Fibroblast of pulmonary artery (primary cell): ENCODE data around the gene TMEM222.
A peak's percentile ranks its signal among the peaks of the same experiment; 100 is the strongest.

Experiments
- DNase-seq: peaks from one replicate; pipeline ENCODE4 v3.0.0-alpha.2; 2010; ENCODE audit warnings: low read depth
- H3K4me3 ChIP-seq: replicated peaks from 2 replicates; pipeline ENCODE4 v1.5.1; 2011; ENCODE audit warnings: low read depth, mild to moderate bottlenecking, control low read depth, low read length, moderate library complexity
- TF ChIP-seq, protein P1 (sequence below): IDR thresholded peaks from 2 replicates; pipeline ENCODE4 v1.5.1; 2011; ENCODE audit warnings: mild to moderate bottlenecking, control low read depth, low read length, inconsistent platforms; ENCODE audit errors: missing control alignments

Gene TMEM222

DNA sequence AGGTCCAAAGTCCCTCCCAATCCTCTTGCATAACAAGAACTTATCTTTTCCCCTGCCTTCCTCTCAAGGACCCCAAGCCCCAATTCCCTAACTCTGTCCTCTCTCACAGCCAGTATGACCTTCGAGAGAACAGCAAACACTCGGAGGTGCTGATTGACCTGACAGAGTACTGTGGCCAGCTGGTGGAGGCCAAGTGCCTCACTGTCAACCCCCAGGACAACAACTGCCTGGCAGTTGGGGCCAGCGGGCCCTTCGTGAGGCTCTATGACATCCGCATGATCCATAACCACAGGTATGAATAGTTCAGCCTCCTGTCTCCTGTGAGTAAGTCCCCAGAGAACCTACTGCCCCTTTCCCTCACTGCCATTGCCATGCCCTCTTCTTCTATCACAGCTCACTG is 29.9 kb upstream of the TMEM222 start:
- H3K4me3 ChIP-seq: no peak overlapping the region
- TF ChIP-seq, protein P1, sequence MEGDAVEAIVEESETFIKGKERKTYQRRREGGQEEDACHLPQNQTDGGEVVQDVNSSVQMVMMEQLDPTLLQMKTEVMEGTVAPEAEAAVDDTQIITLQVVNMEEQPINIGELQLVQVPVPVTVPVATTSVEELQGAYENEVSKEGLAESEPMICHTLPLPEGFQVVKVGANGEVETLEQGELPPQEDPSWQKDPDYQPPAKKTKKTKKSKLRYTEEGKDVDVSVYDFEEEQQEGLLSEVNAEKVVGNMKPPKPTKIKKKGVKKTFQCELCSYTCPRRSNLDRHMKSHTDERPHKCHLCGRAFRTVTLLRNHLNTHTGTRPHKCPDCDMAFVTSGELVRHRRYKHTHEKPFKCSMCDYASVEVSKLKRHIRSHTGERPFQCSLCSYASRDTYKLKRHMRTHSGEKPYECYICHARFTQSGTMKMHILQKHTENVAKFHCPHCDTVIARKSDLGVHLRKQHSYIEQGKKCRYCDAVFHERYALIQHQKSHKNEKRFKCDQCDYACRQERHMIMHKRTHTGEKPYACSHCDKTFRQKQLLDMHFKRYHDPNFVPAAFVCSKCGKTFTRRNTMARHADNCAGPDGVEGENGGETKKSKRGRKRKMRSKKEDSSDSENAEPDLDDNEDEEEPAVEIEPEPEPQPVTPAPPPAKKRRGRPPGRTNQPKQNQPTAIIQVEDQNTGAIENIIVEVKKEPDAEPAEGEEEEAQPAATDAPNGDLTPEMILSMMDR: no peak
- no peak for DNase-seq

DNA sequence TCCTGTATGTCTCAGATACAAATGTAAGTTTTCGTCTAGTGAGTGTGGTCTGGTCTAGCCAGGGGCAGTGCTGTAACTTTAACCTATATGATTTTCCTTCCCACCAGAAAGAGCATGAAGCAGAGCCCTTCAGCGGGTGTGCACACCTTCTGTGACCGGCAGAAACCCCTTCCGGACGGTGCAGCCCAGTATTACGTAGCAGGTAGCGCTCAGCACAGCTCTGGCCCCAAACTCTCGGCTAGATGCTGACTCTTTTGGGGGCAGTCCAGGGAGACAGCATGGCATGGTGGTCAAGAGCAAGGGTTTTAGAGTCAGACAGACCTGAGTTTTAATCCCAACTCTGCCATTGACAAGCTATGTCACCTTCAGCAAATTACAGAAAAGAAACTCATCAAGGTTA is 28.0 kb upstream of the TMEM222 start:
- no peak overlapping the region for H3K4me3 ChIP-seq
- TF ChIP-seq, protein P1: no peak
- no peak for DNase-seq

- H3K4me3 ChIP-seq: no peak overlapping the region
- TF ChIP-seq, protein P1: peak; percentile 65
- DNase-seq: peak; percentile 64
Observed at GRCh38 chr1:27296773-27297291, 25.1 kb upstream of the TMEM222 start.

DNA sequence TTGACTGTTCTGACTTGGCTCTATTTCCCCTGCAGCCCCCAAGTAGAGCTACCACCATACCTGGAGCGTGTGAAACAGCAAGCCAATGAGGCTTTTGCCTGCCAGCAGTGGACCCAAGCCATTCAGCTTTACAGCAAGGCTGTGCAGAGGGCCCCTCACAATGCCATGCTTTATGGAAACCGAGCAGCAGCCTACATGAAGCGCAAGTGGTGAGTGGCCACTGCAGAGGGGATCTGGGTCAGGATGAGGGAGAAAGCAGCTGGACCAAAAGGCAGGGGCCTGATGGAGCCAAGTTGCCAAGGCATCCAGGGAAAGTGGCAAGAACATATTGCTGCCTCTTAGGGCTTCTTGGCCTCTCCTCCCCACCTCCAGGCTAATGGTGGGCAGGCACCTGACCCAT is 24.1 kb upstream of the TMEM222 start:
- DNase-seq: no peak
- no peak overlapping the region for H3K4me3 ChIP-seq
- TF ChIP-seq, protein P1: no peak

DNA sequence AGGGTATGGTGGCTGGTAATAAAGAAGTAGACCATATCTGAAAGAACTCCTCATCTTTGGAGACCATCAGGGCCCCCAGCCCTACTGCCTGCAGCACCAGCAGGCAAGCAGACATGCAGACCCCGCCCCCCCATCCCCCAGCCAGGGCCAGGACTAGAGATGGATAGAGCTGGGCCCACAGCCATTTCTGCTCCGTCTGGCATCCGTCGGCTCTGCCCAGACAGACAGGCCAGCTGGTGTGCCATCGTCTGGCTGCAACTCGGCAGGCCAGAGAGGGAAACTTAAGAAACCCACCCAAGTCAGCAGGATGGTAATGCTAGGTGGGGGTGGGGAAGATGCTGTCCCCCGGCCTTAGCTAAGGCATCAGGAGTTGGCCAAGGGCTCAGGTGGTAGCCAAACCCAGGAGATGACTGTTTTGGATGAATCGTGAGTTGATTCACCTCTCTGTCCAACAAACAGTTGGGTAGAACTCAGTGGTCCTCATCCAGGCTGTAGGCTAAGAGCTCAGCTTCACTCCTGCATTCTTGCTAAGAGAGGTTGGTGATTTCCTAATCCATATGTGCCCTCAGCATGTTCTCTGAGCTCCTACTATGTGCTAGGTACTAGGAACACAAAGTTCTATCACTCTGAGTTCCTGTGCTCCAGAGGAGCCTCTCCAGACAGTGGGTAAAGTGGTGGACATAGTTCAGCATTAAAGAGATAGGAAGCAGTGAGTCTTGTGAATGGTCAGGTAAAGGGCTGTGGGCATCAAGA is 23.2 kb upstream of the TMEM222 start:
- no peak for DNase-seq
- H3K4me3 ChIP-seq: no peak overlapping the region
- TF ChIP-seq, protein P1: no peak

DNA sequence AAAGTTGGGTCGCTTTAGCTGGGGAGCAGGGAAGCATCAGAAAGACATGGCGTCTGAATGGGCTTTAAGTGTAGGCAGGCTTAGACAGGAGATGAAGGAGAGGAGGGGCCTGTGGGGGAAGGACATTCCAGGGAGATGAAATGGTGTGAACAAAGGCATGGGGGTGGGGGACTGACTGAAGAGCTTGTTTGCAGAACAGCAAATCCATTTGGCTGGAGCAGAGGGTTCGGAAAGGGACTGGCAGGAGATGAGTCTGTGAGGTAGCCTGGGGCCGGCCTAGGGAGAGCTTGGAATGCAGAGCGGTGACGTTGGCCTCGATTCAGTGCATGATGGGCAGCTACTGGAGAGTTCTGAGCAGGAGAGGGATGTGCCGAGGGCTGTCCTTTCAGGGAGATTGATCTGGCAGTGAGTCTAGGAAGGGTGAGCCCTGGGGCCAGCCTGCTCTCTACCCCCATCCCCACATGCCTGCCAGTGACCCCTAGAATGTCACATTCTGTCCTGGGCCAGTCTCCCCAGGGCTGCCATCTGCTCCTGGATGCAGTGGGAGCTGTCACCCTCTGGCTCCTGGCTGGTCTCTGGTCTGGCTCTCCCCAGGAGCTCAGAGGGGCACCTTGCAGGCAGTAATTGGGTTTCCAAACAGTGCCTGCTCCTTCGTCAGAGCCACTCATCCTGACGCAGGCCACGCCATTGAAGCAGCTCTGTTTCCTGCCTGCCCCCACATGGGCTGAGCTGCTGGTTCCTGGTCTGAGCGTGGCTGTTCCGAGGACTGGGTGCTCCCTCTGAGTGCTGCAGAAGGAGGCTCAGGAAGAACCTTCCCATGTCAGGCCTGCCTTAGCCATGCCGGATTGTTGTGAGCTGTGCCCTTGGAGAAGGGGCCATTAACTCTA is 22.3 kb upstream of the TMEM222 start:
- H3K4me3 ChIP-seq: no peak overlapping the region
- DNase-seq: peak; percentile 98
- TF ChIP-seq, protein P1: no peak
